ENCODE data around the gene LMBR1.

Gene LMBR1

GRCh38 chr7:156754201-156754600 is 138.8 kb downstream of the LMBR1 start:
- 96% methylated on average over 4 of the region's 4 CpGs for WGBS

GRCh38 chr7:156753630-156754029 is 139.4 kb downstream of the LMBR1 start:
- Histone ChIP-seq H3K9me3 (ENCODE audit: insufficient read depth, low read depth, low read length) (no peaks in the 10 kb centered on the region), H3K4me3 (ENCODE audit: low read length) (no peak overlapping the region), H3K9ac (ENCODE audit: low read depth, low read length) (no peak overlapping the region), H3K36me3 (ENCODE audit: insufficient read depth, low read length) (peaks cover 11% of the 10 kb centered on the region), H3K27me3 (ENCODE audit: insufficient read depth, low read length) (no peaks in the 10 kb centered on the region), H3K4me1 (ENCODE audit: insufficient read depth, low read length) (peaks cover 12% of the 10 kb centered on the region; the same call in 1 of the 2 replicates), H3K27ac (ENCODE audit: low read depth, low read length) (no peak overlapping the region)
- 75% methylated on average over 7 of the region's 7 CpGs for WGBS

More at GRCh38 chr7:156754201-156754600, 138.8 kb downstream of the LMBR1 start:
- peaks cover 12% of the 10 kb centered on the region; the same call in 1 of the 2 replicates for H3K4me1 ChIP-seq (ENCODE audit: insufficient read depth, low read length)
- no peak overlapping the region for H3K4me3 ChIP-seq (ENCODE audit: low read length)
- H3K27ac ChIP-seq (ENCODE audit: low read depth, low read length) = no peak overlapping the region
- H3K27me3 ChIP-seq (ENCODE audit: insufficient read depth, low read length) = no peaks in the 10 kb centered on the region
- no peaks in the 10 kb centered on the region for H3K9me3 ChIP-seq (ENCODE audit: insufficient read depth, low read depth, low read length)
- no peak overlapping the region for H3K9ac ChIP-seq (ENCODE audit: low read depth, low read length)
- H3K36me3 ChIP-seq (ENCODE audit: insufficient read depth, low read length) = peaks cover 14% of the 10 kb centered on the region

GRCh38 chr7:156753229-156753560 is 139.8 kb downstream of the LMBR1 start:
- H3K9ac ChIP-seq (ENCODE audit: low read depth, low read length) = no peak overlapping the region
- no peak overlapping the region for H3K4me3 ChIP-seq (ENCODE audit: low read length)
- WGBS = 96% methylated on average over 4 of the region's 4 CpGs
- no peaks in the 10 kb centered on the region for H3K27me3 ChIP-seq (ENCODE audit: insufficient read depth, low read length)
- H3K27ac ChIP-seq (ENCODE audit: low read depth, low read length) = no peak overlapping the region
- peaks cover 11% of the 10 kb centered on the region for H3K36me3 ChIP-seq (ENCODE audit: insufficient read depth, low read length)
- H3K9me3 ChIP-seq (ENCODE audit: insufficient read depth, low read depth, low read length) = no peaks in the 10 kb centered on the region
- H3K4me1 ChIP-seq (ENCODE audit: insufficient read depth, low read length) = peaks cover 12% of the 10 kb centered on the region; the same call in 1 of the 2 replicates

GRCh38 chr7:156752367-156753228 is 140.4 kb downstream of the LMBR1 start:
- Histone ChIP-seq H3K27ac (ENCODE audit: low read depth, low read length) (no peak overlapping the region), H3K36me3 (ENCODE audit: insufficient read depth, low read length) (peaks cover 11% of the 10 kb centered on the region), H3K27me3 (ENCODE audit: insufficient read depth, low read length) (no peaks in the 10 kb centered on the region), H3K9ac (ENCODE audit: low read depth, low read length) (no peak overlapping the region), H3K9me3 (ENCODE audit: insufficient read depth, low read depth, low read length) (no peaks in the 10 kb centered on the region), H3K4me3 (ENCODE audit: low read length) (no peak overlapping the region), H3K4me1 (ENCODE audit: insufficient read depth, low read length) (peaks cover 12% of the 10 kb centered on the region; the same call in 1 of the 2 replicates)
- WGBS = 80% methylated on average over 7 of the region's 7 CpGs

GRCh38 chr7:156751319-156751718 is 141.7 kb downstream of the LMBR1 start:
- WGBS = 98% methylated on average over 3 of the region's 3 CpGs
- Histone ChIP-seq H3K27me3 (ENCODE audit: insufficient read depth, low read length) (no peaks in the 10 kb centered on the region), H3K9ac (ENCODE audit: low read depth, low read length) (no peak overlapping the region), H3K4me3 (ENCODE audit: low read length) (no peak overlapping the region), H3K4me1 (ENCODE audit: insufficient read depth, low read length) (peaks cover 12% of the 10 kb centered on the region; the same call in 1 of the 2 replicates), H3K36me3 (ENCODE audit: insufficient read depth, low read length) (peaks cover 11% of the 10 kb centered on the region), H3K27ac (ENCODE audit: low read depth, low read length) (no peak overlapping the region), H3K9me3 (ENCODE audit: insufficient read depth, low read depth, low read length) (no peaks in the 10 kb centered on the region)

- H3K4me1 ChIP-seq (ENCODE audit: insufficient read depth, low read length) = peaks cover 7% of the 10 kb centered on the region; the same call in 1 of the 2 replicates
- H3K36me3 ChIP-seq (ENCODE audit: insufficient read depth, low read length) = no peaks in the 10 kb centered on the region
- H3K9ac ChIP-seq (ENCODE audit: low read depth, low read length) = no peak overlapping the region
- 100% methylated on average over 1 of the region's 1 CpG for WGBS
- H3K4me3 ChIP-seq (ENCODE audit: low read length) = no peak overlapping the region
- no peaks in the 10 kb centered on the region for H3K27me3 ChIP-seq (ENCODE audit: insufficient read depth, low read length)
- no peaks in the 10 kb centered on the region for H3K9me3 ChIP-seq (ENCODE audit: insufficient read depth, low read depth, low read length)
- no peak overlapping the region for H3K27ac ChIP-seq (ENCODE audit: low read depth, low read length)
Measured at GRCh38 chr7:156747718-156748117, 145.3 kb downstream of the LMBR1 start.

- no peaks in the 10 kb centered on the region; the same call in 1 of the 2 replicates for H3K4me1 ChIP-seq (ENCODE audit: insufficient read depth, low read length)
- no peak overlapping the region for H3K9ac ChIP-seq (ENCODE audit: low read depth, low read length)
- H3K27ac ChIP-seq (ENCODE audit: low read depth, low read length) = no peak overlapping the region
- WGBS = 63% methylated on average over 1 of the region's 1 CpG
- no peaks in the 10 kb centered on the region for H3K9me3 ChIP-seq (ENCODE audit: insufficient read depth, low read depth, low read length)
- H3K4me3 ChIP-seq (ENCODE audit: low read length) = no peak overlapping the region
- H3K36me3 ChIP-seq (ENCODE audit: insufficient read depth, low read length) = no peaks in the 10 kb centered on the region
- no peaks in the 10 kb centered on the region for H3K27me3 ChIP-seq (ENCODE audit: insufficient read depth, low read length)
Measured at GRCh38 chr7:156746891-156747290, 146.1 kb downstream of the LMBR1 start.

GRCh38 chr7:156739596-156739995 is 153.4 kb downstream of the LMBR1 start:
- no peaks in the 10 kb centered on the region for H3K4me1 ChIP-seq (ENCODE audit: insufficient read depth, low read length)
- 90% methylated on average over 5 of the region's 5 CpGs for WGBS
- H3K36me3 ChIP-seq (ENCODE audit: insufficient read depth, low read length) = peaks cover 9% of the 10 kb centered on the region; the same call in 1 of the 2 replicates
- H3K27ac ChIP-seq (ENCODE audit: low read depth, low read length) = no peak overlapping the region
- no peak overlapping the region for H3K9ac ChIP-seq (ENCODE audit: low read depth, low read length)
- no peak overlapping the region for H3K4me3 ChIP-seq (ENCODE audit: low read length)
- H3K27me3 ChIP-seq (ENCODE audit: insufficient read depth, low read length) = no peaks in the 10 kb centered on the region
- H3K9me3 ChIP-seq (ENCODE audit: insufficient read depth, low read depth, low read length) = peaks cover 3% of the 10 kb centered on the region; the same call in 1 of the 2 replicates

GRCh38 chr7:156735851-156736250 is 157.1 kb downstream of the LMBR1 start:
- Histone ChIP-seq H3K9ac (ENCODE audit: low read depth, low read length) (no peak overlapping the region), H3K4me1 (ENCODE audit: insufficient read depth, low read length) (no peaks in the 10 kb centered on the region), H3K9me3 (ENCODE audit: insufficient read depth, low read depth, low read length) (peaks cover 9% of the 10 kb centered on the region; the same call in 1 of the 2 replicates), H3K27me3 (ENCODE audit: insufficient read depth, low read length) (no peaks in the 10 kb centered on the region), H3K4me3 (ENCODE audit: low read length) (no peak overlapping the region), H3K36me3 (ENCODE audit: insufficient read depth, low read length) (peaks cover 26% of the 10 kb centered on the region; the same call in 1 of the 2 replicates), H3K27ac (ENCODE audit: low read depth, low read length) (no peak overlapping the region)
- 92% methylated on average over 7 of the region's 7 CpGs for WGBS

- H3K36me3 ChIP-seq (ENCODE audit: insufficient read depth, low read length) = peaks cover 26% of the 10 kb centered on the region; the same call in 1 of the 2 replicates
- H3K27ac ChIP-seq (ENCODE audit: low read depth, low read length) = no peak overlapping the region
- peaks cover 9% of the 10 kb centered on the region; the same call in 1 of the 2 replicates for H3K9me3 ChIP-seq (ENCODE audit: insufficient read depth, low read depth, low read length)
- no peaks in the 10 kb centered on the region for H3K27me3 ChIP-seq (ENCODE audit: insufficient read depth, low read length)
- no peaks in the 10 kb centered on the region for H3K4me1 ChIP-seq (ENCODE audit: insufficient read depth, low read length)
- H3K4me3 ChIP-seq (ENCODE audit: low read length) = no peak overlapping the region
- no peak overlapping the region for H3K9ac ChIP-seq (ENCODE audit: low read depth, low read length)
- WGBS = 100% methylated on average over 1 of the region's 1 CpG
Measured at GRCh38 chr7:156733638-156734037, 159.3 kb downstream of the LMBR1 start.

- Histone ChIP-seq H3K4me3 (ENCODE audit: low read length) (no peak overlapping the region), H3K27me3 (ENCODE audit: insufficient read depth, low read length) (no peaks in the 10 kb centered on the region), H3K9ac (ENCODE audit: low read depth, low read length) (no peak overlapping the region), H3K4me1 (ENCODE audit: insufficient read depth, low read length) (no peaks in the 10 kb centered on the region), H3K36me3 (ENCODE audit: insufficient read depth, low read length) (peaks cover 26% of the 10 kb centered on the region; the same call in 1 of the 2 replicates), H3K9me3 (ENCODE audit: insufficient read depth, low read depth, low read length) (peaks cover 9% of the 10 kb centered on the region; the same call in 1 of the 2 replicates), H3K27ac (ENCODE audit: low read depth, low read length) (no peak overlapping the region)
- 91% methylated on average over 4 of the region's 4 CpGs for WGBS
Measured at GRCh38 chr7:156732091-156732625, 160.8 kb downstream of the LMBR1 start.
